SK-N-SH treated with all-trans-retinoic acid at 6 μM for 48 hours (cell line): ENCODE measurements around the gene FGFBP3.

Source experiments
- ATAC-seq: fragments of 200-7000 bp; cut with Tn5 transposase; 3 replicates; pipeline ENCODE4 v1.9.1; 2020; ENCODE audit warnings: mild to moderate bottlenecking, moderate library complexity
- ARNTL ChIP-seq: fragments of 450-650 bp; formaldehyde crosslinking; IDR thresholded peaks from 2 replicates; pipeline ENCODE4 v1.5.0; 2020; ENCODE audit warnings: low read depth, mild to moderate bottlenecking, moderate library complexity, borderline replicate concordance
- BACH2 ChIP-seq: fragments of 250-450 bp; sonication (Bioruptor Pico); IDR thresholded peaks from 2 replicates; pipeline ENCODE4 v1.9.0; 2021; ENCODE audit warnings: mild to moderate bottlenecking, borderline replicate concordance
- CSRNP3 ChIP-seq: fragments of 250-450 bp; sonication (Bioruptor Pico); IDR thresholded peaks from 2 replicates; pipeline ENCODE4 v1.5.1; 2021; ENCODE audit warnings: mild to moderate bottlenecking, moderate library complexity
- GLIS3 ChIP-seq: fragments of 250-450 bp; sonication (Bioruptor Pico); IDR thresholded peaks from 2 replicates; pipeline ENCODE4 v1.5.0; 2020; ENCODE audit warnings: mild to moderate bottlenecking, moderate library complexity
- OSR1 ChIP-seq: fragments of 250-450 bp; sonication (Bioruptor Pico); IDR thresholded peaks from 2 replicates; pipeline ENCODE4 v1.8.0; 2022; ENCODE audit warnings: moderate library complexity, mild to moderate bottlenecking, inconsistent platforms
- PPARA ChIP-seq: fragments of 250-450 bp; sonication (Bioruptor Pico); IDR thresholded peaks from 2 replicates; pipeline ENCODE4 v1.5.0; 2020; ENCODE audit warnings: mild to moderate bottlenecking, borderline replicate concordance
- RARB ChIP-seq: fragments of 250-450 bp; sonication (Bioruptor Pico); IDR thresholded peaks from 2 replicates; pipeline ENCODE4 v1.8.0; 2021; ENCODE audit warnings: mild to moderate bottlenecking, moderate library complexity
- SNAI2 ChIP-seq: fragments of 250-450 bp; sonication (Bioruptor Pico); IDR thresholded peaks from 2 replicates; pipeline ENCODE4 v1.5.0; 2020; ENCODE audit warnings: mild to moderate bottlenecking, moderate library complexity
- TCF4 ChIP-seq: fragments of 250-450 bp; sonication (Bioruptor Pico); IDR thresholded peaks from 2 replicates; pipeline ENCODE4 v1.8.0; 2021; ENCODE audit warnings: mild to moderate bottlenecking, moderate library complexity, borderline replicate concordance
- TOX ChIP-seq: fragments of 250-450 bp; sonication (Bioruptor Pico); IDR thresholded peaks from 2 replicates; pipeline ENCODE4 v1.8.0; 2021; ENCODE audit warnings: mild to moderate bottlenecking, moderate library complexity, borderline replicate concordance
- ZC3H10 ChIP-seq: fragments of 250-450 bp; sonication (Bioruptor Pico); IDR thresholded peaks from 2 replicates; pipeline ENCODE4 v1.5.1; 2021; ENCODE audit warnings: mild to moderate bottlenecking, moderate library complexity
- ZFP3 ChIP-seq: fragments of 250-450 bp; sonication (Bioruptor Pico); IDR thresholded peaks from 2 replicates; pipeline ENCODE4 v1.5.0; 2020; ENCODE audit warnings: mild to moderate bottlenecking, moderate library complexity
- ZFP30 ChIP-seq: fragments of 450-650 bp; formaldehyde crosslinking; IDR thresholded peaks from 2 replicates; pipeline ENCODE4 v1.5.0; 2022; ENCODE audit warnings: mild to moderate bottlenecking, moderate library complexity
- ZNF565 ChIP-seq: fragments of 450-650 bp; formaldehyde crosslinking; conservative IDR thresholded peaks from 2 replicates; pipeline ENCODE4 v1.5.0; 2020; ENCODE audit warnings: low read depth, mild to moderate bottlenecking, moderate library complexity
- ZNF70 ChIP-seq: fragments of 450-650 bp; formaldehyde crosslinking; IDR thresholded peaks from 2 replicates; pipeline ENCODE4 v1.5.0; 2020; ENCODE audit warnings: mild to moderate bottlenecking, moderate library complexity
- ZNF8 ChIP-seq: fragments of 450-650 bp; formaldehyde crosslinking; IDR thresholded peaks from 2 replicates; pipeline ENCODE4 v1.5.0; 2020; ENCODE audit warnings: mild to moderate bottlenecking, moderate library complexity
- TF ChIP-seq, protein P1 (sequence below): fragments of 250-450 bp; sonication (Bioruptor Pico); IDR thresholded peaks from 2 replicates; pipeline ENCODE4 v1.5.0; 2020; ENCODE audit warnings: mild to moderate bottlenecking, moderate library complexity
- TF ChIP-seq, protein P2 (sequence below): fragments of 250-450 bp; sonication (Bioruptor Pico); IDR thresholded peaks from 2 replicates; pipeline ENCODE4 v1.8.0; 2021; ENCODE audit warnings: low read depth, mild to moderate bottlenecking, moderate library complexity, borderline replicate concordance

Gene FGFBP3

GRCh38 chr10:91909117-91909677 lies at the start of gene FGFBP3:
TSS of gene FGFBP3 (minus strand) at chr10:91909486. CDS start at chr10:91908969, 517 bp downstream.
- ATAC-seq, result peak; percentile 67

DNA sequence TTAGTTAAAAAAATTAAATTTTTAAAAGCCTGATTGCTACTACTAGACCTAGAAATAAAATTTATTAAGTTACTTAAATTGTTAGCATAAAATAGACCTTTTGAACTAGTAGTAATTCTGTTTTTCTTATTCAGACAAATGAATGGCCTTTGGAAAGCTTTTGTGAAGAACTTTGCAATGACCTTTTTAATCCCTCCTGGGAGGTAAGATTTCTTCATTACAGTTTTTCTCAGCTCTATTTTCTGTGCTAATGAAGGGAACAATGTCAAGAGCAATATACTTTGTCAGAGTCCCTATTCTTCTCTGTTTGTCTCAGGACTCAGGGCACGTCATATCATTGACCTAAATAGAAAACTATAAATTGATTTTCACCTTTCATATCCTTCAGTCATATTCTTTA lies 47.8 kb upstream of the FGFBP3 start:
- no peak for ATAC-seq
- TF ChIP-seq BACH2 (CRISPR knock-in tag), result no peak

More at GRCh38 chr10:91909117-91909677, at the start of gene FGFBP3:
- TF ChIP-seq GLIS3 (no peak), TCF4 (CRISPR knock-in tag) (no peak), TOX (CRISPR knock-in tag) (no peak), ARNTL (CRISPR knock-in tag) (no peak), ZNF70 (no peak), OSR1 (no peak)
- TF ChIP-seq, all 23 proteins: peak for 0

- no peak for ATAC-seq
- TF ChIP-seq, protein P1, sequence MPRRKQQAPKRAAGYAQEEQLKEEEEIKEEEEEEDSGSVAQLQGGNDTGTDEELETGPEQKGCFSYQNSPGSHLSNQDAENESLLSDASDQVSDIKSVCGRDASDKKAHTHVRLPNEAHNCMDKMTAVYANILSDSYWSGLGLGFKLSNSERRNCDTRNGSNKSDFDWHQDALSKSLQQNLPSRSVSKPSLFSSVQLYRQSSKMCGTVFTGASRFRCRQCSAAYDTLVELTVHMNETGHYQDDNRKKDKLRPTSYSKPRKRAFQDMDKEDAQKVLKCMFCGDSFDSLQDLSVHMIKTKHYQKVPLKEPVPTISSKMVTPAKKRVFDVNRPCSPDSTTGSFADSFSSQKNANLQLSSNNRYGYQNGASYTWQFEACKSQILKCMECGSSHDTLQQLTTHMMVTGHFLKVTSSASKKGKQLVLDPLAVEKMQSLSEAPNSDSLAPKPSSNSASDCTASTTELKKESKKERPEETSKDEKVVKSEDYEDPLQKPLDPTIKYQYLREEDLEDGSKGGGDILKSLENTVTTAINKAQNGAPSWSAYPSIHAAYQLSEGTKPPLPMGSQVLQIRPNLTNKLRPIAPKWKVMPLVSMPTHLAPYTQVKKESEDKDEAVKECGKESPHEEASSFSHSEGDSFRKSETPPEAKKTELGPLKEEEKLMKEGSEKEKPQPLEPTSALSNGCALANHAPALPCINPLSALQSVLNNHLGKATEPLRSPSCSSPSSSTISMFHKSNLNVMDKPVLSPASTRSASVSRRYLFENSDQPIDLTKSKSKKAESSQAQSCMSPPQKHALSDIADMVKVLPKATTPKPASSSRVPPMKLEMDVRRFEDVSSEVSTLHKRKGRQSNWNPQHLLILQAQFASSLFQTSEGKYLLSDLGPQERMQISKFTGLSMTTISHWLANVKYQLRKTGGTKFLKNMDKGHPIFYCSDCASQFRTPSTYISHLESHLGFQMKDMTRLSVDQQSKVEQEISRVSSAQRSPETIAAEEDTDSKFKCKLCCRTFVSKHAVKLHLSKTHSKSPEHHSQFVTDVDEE, result no peak
- TF ChIP-seq PPARA (CRISPR knock-in tag) (no peak), TOX (CRISPR knock-in tag) (no peak), ZNF565 (CRISPR knock-in tag) (no peak), GLIS3 (no peak), ZNF8 (CRISPR knock-in tag) (no peak), CSRNP3 (CRISPR knock-in tag) (no peak)
- TF ChIP-seq, protein P2, sequence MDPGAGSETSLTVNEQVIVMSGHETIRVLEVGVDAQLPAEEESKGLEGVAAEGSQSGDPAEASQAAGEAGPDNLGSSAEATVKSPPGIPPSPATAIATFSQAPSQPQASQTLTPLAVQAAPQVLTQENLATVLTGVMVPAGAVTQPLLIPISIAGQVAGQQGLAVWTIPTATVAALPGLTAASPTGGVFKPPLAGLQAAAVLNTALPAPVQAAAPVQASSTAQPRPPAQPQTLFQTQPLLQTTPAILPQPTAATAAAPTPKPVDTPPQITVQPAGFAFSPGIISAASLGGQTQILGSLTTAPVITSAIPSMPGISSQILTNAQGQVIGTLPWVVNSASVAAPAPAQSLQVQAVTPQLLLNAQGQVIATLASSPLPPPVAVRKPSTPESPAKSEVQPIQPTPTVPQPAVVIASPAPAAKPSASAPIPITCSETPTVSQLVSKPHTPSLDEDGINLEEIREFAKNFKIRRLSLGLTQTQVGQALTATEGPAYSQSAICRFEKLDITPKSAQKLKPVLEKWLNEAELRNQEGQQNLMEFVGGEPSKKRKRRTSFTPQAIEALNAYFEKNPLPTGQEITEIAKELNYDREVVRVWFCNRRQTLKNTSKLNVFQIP (CRISPR knock-in tag), result no peak
- TF ChIP-seq, all 23 proteins: peak for 0
These were observed 45.8 kb upstream of the FGFBP3 start for GRCh38 chr10:91955114-91955513.

- TF ChIP-seq SNAI2 (CRISPR knock-in tag) (no peak), ZFP3 (CRISPR knock-in tag) (no peak), CSRNP3 (CRISPR knock-in tag) (no peak)
- no peak for ATAC-seq
These were observed 44.4 kb upstream of the FGFBP3 start for GRCh38 chr10:91953600-91954160.

GRCh38 chr10:91944880-91945630 lies 35.8 kb upstream of the FGFBP3 start:
- TF ChIP-seq TCF4 (CRISPR knock-in tag) (no peak), ZFP3 (CRISPR knock-in tag) (no peak), OSR1 (no peak), ZFP30 (no peak), RARB (CRISPR knock-in tag) (no peak), BACH2 (CRISPR knock-in tag) (no peak), SNAI2 (CRISPR knock-in tag) (no peak), ZNF8 (CRISPR knock-in tag) (no peak), ZNF70 (no peak), GLIS3 (no peak), ZC3H10 (CRISPR knock-in tag) (no peak), PPARA (CRISPR knock-in tag) (no peak)
- TF ChIP-seq, protein P1, result no peak
- TF ChIP-seq, all 23 proteins: peak for 0
- peak; percentile 39; the same call in 2 of the 3 replicates for ATAC-seq
